Left cardiac atrium (tissue), 4 donors: ENCODE data around the gene CACNA1D. TPM values are rescaled to one million over a fixed set of nuclear protein-coding genes. Genes with fewer than 3 reads are reported as not detected.

Source experiments
- ATAC-seq, 2 donors: fragments of 200-7000 bp; cut with Tn5 transposase; one replicate each; pipeline ENCODE4 v1.9.1; 2020; ENCODE audit warnings: mild to moderate bottlenecking in 2 of 2, moderate library complexity in 2 of 2
- DNase-seq: peaks from one replicate; pipeline ENCODE4 v3.0.0-alpha.2; 2020
- intact Hi-C, 2 donors: fragments of 100-400 bp; cut with DNase I; formaldehyde crosslinking; loops; one replicate each; pipeline versions ENCODE4 v1.14.1 to v1.15.1; 2022 to 2023
- total RNA-seq, 2 donors: library from RNA; stranded (reverse); fragmentation: NEBNext Ultra II Directional; extraction: Animal tissue kit (Norgen Biotek cat#: 25700); gene quantifications; one replicate each; pipeline ENCODE4 v1.2.1, GENCODE V29; 2021
- donor health status: DM: no; HTN: yes; CAD: no.
- donor health status: DM: no; HTN: yes; CAD: no; lungs with severe emphysema.
- donor health status: DM: yes; HTN: yes; CAD: no.
- donor health status: Dilated cardiomyopathy.

Gene CACNA1D
- total RNA-seq, 2 donors from 2014 or later: 2.4 to 6.9 TPM

DNA sequence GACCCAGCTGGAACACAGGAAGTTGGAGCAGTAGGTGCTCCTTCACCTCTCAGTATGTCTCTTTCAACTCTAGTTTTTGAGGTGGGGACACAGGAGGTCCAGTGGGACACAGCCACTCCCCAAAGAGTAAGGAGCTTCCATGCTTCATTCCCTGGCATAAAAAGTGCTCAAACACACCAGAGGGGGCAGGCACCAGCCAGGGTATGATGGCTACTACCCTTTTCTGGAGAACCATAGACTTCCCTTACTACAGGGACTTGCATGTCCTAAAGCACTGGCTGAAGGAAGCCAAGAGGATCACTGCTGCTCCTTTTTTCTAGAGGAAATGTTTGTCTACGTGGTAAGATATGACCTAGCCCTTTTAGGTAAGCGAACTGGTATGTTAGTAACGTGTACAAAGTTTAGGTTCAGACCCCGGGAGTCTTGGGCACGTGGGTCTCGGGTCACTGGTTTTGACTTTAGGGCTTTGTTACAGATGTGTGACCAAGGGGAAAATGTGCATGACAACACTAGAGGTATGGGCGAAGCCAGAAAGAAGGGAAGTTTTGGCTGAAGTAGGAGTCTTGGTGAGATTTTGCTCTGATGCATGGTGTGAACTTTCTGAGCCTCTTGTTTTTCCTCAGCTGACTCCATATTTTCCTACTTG lies 363.8 kb downstream of the CACNA1D start:
- intact Hi-C loops: loop anchor here in 1 of 2 donors (10.0 kb wide), 1 partner anchor 133 kb away; no protein-coding TSS in a partner anchor
- no peak for DNase-seq
- no peak for ATAC-seq

DNA sequence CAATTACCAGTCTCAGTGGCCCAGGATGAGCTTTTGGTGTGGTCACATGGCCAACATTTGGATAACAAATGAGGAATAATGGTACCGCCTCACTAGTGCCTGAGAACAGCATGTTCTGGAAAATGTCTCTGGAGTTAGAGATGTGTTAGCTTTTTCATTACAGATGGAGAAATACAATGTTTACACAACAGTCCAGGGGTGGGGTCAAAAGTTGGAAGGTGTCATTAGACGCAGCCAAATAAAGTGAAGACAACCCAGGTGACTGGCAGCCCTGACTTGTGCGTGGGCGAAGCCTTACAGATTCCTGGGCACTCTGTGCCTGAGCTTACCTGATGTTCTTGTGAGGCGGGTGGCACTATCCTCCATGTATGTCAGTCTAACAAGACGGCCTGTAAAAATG lies 364.8 kb downstream of the CACNA1D start:
- DNase-seq (no peak), ATAC-seq (no peak)
- intact Hi-C loops: loop anchor here in 1 of 2 donors (10.0 kb wide), 1 partner anchor 134 kb away; no protein-coding TSS in a partner anchor

DNA sequence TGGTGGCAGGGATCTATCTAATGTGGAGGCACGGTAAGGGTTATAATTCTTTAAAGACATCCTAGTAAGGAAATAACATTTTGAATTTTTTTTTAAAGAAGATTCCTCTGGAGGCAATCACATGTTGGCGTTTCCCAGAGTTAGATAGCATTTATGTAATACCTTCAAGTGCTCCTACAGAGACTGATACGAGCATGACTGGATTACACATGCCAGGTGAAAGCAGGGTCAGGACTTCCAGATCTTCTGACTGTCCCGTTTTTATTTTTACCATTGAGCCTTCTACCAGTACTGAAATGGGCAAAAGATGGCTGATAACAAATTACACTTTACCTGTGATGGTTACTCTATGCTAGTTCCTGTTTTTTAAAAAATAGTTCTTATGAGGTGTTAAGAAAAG lies 365.8 kb downstream of the CACNA1D start:
- peak; percentile 34 to 52 for ATAC-seq
- intact Hi-C loops: no loop called here
- DNase-seq: no peak

DNA sequence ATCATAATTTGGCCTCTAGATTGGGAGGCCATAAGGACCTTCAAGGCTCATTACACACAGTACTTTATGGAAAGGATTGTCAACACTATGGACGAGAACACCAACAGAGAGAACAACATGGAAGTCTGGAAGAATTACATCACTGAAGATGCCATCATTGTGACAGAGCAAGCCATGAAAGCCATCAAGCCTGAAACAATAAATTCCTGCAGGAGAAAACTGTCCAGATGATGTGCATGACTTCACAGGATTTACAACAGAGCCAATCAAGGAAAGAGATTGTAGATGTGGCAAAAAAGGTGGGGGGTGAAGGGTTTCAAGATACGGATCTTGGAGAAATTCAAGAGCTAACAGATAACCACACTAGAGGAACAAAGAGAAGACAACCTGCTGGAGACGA lies 367.8 kb downstream of the CACNA1D start:
- intact Hi-C loops: no loop called here
- ATAC-seq: no peak
- DNase-seq: no peak

DNA sequence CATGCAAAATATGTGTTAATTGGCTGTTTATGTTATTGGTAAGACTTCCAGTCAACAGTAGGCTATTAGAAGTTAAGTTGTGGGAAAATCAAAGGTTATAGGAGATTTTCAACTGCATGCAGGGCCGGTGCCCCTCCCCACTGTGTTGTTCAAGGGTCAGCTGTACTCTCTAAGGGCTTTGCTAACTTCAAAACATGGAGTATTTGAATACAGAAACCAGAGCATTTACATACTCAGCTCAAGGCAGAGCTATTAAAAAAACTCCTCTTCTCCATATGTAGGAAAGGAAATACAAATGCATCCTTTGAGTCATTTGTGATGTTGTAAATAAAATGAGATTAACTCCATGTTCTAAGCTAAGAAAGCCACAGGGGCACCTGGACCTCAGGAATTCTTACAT lies 368.7 kb downstream of the CACNA1D start:
- DNase-seq (no peak), ATAC-seq (no peak)
- intact Hi-C loops: no loop called here

Other genes starting within 250 kb of the CACNA1D start
- gene TKT, start 238.6 kb upstream of the CACNA1D start, total RNA-seq: 10 to 100 TPM; 91.0 to 92.4 TPM
- 10 to 100 TPM; 17.4 to 21.3 TPM for gene DCP1A, start 147.1 kb upstream of the CACNA1D start, total RNA-seq